MV-4-11 (cell line): ENCODE results near the gene TNRC6C.
A peak's percentile ranks its signal among the peaks of the same experiment; 100 is the strongest.
"Not testable (repeated sequence)": the region's sequence is repeated elsewhere in the genome, so short reads cannot be mapped to it uniquely, and the experiment has no call there.

Experiments used
- DNase-seq: peaks from one replicate; lab custom pipeline; 2025; lab: John Stamatoyannopoulos, UW

Gene TNRC6C

DNA sequence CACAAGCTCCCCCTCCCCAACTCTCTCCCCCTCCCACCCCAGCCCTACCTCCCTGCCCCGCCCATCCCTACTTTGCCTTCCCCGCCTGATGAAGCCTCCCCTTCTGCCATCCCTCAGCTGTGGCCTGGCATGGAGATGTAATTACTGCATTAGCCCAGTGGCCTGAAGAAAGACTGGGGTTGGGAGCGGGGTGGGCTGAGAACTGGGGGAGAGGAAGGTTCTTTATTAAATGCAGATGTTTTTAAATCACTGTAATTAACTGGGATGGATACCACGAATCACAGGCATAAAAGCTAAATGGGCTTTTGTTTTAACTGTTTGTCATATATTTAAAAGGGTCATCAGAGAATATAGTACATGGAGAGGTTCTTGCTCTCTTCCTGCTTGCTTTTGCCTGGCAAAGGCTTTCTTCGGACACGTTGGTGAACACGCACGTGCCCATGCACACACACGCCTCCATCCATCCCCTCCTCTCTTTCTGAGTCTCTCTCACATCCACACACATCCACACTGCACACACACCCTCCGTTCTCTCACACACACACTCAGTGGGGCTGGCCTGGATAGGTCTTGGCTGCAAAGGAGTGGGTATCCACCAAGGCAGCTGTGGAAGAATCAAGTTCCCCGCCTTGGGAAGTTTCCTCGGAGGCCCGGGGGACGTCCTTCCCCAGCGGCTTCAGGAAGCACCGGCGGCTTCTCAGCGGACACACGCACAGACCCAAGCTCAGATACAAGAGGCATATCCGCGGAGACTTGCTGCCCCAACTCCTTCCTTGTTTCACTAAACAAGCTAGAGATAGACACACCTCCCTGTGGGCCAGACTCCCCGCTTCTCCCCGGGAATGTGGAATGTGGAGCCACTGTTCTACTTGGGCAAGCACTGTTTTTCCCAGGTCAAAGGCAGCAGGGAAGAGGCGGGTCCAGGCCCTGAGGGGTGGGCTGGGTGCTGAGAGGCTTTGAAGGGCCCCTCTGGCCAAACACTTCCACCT, 27.4 kb upstream of the TNRC6C start:
- DNase-seq: no peak

DNA sequence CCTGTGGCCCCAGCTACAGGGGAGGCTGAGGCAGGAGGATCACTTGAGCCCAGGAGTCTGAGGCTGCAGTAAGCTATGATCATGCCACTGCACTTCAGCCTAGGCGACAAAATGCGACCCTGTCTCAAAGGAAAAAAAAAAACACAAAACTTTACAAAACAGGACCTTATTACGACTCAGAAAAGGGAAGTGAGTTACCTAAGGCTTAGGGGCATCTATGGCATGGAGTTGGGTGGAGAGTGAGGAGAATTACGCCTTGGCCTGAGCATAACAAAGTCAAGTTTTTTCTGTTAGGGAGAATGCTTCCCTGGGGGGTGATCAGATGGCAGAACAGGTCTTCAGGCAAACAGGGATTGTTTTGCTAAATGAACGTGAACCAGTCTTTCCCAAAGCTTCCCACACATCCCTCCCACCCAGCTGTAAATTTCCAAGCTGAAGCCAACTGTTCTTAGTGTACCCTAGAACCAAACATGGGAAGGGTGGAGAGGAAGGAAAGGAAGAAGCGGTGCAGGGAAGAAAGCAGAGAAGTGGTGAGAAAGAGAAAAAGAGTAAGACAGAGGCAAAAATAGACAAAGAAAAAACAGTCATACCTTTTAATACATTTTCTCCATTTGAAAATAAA, 24.6 kb upstream of the TNRC6C start:
- DNase-seq: peak; percentile 47

DNA sequence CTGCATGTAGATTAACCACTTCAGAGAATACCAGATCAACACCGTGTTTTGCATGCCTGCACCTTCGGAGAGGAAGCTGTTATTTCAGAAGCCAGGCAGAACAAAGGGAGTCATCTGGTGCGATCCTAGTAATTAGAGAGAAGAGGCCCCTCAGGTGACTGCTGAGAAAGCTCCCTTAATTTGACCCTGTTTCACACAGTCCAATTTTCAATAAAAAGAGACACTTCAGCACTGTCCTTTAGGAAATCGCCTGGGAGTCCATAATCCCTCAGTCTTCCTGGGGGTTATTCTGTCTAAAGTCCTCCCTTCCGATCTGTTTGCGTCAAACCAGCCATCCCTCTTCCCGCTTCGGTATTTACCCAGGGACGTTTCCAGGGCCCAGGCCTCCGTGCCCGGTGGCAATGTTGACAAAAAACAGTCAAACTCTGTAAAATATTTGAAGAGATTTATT, 23.4 kb upstream of the TNRC6C start:
- no peak for DNase-seq

DNA sequence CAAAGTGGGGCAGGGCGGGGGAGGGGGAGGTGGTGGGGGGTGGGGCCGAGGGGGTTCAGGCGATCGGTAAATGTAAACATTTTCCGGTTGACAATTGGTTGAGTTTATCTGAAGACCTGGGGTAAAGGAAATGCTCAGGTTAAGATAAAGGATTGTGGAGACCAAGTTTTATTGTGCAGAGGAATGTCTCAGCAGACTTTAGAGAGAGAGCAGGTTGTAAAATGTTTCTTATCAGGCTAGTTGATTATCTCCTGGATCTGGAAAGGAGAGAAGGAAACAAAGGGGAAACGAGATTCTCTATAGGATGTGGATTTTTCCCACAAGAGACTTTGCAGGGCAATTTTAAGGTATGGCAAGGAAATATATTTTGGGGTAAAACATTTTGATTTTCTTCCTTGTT, 22.8 kb upstream of the TNRC6C start:
- DNase-seq: not testable (repeated sequence)

DNA sequence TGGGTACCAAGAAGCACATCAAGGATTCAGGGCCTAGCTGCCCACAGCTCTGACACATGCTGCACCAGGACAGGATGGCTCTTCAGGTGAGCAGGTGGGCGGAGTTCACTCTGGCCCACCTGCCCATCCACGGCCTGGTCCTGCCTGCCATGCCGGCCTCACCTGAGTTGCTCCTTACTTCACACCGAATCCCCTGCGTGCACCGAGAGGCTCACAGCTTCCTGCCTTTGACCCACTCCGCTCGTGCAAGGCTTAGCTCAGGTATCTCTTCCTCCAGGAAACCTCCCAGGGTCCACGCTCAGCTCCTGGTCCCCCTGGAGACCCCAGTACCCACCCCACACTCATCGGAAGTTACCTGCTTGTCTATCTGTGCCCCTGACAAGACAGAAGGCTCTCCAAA, 21.6 kb upstream of the TNRC6C start:
- DNase-seq: no peak

DNA sequence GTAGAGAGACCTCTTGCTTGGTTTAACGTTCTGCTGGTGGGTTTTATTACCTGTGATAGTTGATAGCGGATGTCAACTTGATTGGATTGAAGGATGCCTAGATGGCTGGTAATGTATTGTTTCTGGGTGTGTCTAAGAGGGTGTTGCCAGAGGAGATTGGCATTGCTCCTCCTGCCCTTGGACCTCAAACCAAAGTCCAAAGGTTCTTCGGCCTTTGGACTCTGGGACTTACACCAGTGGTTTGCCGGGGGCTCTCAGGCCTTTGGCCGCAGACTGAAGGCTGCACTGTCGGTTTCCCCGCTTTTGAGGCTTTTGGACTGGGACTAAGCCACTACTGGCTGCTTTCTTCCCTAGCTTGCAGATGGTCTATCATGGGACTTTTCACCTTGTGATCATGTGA, 17.5 kb upstream of the TNRC6C start:
- no peak for DNase-seq

DNA sequence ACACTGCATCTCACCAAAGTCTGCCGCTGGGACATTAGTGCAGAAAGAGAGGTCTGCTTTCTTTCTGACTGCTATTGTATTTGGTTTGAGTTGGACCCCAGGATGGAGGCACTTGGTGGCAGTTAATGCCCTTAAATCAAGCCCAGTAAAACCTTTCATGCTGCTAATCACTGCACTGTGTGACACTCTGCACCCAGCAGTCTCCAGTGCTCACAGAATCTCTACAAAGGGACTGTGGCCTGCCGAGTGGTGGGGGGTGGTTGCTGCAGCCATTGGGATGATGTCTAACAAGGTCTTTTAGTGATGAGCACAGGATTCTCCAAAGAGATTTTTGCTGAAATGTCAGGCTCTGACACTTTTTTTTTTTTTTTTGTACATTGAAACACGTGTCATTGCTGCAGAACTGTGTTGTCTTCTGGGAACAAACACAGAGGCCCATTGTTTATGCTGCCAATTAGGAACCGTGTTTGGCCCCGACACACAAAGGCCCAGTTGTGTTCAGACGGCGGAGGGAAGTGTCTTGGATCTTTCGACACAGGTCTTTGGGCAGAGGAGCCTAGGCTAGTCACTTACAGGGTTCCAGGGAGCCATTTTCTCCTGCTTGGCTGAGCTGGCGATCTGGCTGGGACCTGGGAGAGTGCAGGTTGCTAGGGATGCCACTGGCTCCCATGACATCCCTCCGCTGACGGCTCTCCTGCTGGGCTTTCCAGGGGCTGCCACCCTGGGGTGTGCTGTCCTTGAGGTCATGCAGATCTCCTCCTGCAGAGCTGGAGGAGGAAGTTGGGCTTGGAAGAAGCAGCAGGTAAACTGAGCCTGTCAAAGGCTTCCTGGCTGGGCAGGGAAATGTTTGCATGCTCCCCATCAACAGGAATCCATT, 16.2 kb upstream of the TNRC6C start:
- DNase-seq: no peak

DNA sequence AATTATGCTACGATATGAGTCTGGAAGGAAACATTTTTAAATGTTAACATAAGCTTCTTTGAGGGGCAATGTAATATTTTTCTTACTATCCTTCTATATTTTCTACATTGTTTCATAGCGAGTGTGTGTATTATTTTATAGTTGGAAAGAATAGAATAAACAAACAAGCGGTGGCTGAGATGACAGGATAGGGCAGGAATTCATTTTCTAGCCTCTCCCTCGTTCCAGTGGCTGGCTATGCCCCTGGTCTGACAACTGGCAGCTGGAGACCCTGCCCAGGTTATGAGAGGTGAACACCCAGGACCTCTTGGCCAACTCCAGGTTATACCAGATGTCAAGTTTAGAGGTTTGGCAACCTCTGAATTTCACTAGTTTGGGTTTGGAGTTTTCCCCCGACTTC, 14.5 kb upstream of the TNRC6C start:
- DNase-seq: no peak

DNA sequence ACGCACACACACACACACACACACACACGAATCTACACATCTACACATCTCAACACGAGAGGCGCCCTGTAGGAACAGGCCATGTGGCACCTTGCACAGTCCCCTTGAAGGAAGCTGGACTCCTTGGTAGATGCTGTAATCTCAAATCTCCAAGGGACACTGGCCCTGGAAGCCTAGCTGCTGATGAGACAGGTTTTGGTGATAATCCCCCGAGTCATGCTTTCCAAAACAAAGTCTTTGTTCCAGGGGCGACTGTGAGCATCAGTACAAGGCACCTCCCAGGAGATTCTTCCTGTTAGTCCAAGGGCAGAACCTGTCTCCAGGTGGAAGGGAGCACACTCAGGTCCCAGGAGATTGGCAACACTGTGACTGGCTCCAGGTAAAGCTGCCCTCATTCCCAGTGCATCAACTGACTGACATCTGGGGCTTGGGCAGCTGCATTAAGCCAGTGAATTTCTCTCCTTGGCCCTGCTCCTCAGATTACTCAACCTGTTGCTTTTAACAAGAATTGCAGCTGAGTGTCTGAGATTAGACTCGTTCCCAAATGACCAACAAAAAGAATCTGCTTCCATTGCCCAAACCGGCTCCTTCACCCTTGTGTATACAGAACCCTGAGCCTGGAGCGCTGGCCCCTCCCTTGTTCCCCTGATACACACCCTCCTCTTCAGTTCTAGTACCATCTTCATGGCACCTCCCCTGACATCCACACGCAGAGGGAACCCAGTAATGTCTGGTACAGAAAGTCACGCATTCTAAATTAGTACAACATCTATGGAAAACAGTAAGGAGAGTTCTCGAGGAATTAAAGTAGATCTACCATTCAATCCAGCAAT, 13.9 kb upstream of the TNRC6C start:
- no peak for DNase-seq

DNA sequence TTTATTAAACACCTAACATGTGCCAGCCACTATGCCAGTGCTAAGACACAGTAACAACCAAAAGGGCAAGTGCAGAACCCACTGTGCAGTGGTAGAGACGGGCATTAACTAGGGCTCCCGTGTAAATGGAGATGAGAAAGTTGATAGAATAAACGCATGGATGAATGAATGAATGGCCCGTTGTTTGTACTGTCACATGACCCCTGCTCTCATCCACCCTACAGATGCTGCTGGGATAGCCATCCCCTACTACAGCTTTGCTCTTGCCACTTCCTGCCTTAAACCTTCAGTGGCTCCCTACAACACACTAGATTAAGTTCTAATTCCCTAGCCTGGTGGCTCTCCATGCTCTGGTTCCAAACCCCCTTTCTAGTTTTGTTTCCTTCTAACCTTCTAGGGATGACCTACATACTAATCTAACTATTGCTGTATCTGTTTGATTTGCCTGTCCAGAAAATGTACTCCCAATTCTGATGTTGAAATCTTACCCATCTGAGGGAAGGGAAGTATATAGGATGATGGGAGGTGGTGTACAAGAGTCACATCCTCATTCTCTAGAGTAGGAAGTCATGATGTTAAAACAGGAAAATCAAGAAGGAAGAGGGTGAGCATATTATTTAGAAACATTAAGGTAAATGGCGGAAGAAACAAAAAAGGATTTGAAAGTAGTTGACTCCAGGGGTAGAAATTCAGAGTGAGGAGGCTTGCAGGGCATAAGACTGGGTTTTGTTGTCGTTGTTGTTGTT, 11.4 kb upstream of the TNRC6C start:
- peak; percentile 82 for DNase-seq

DNA sequence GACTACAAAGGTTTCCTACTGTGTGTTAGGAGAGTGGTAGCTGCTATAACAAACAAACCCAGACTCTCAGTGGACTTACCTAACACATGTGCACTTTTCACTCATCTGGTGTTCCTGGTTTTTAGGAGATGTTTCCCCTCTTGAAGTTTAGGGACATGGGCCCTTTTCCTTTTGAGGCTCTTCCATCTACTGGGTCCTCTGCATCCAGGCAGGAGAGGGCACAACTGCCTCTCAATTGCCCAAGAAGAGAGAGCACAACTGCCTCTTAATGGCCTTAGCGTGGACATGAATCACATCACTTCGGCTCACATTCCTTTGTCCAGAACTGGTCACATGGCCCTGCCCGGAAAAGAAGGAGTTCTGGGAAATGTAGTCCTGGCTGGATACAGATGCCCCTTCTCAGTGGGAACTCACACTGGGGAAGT, 9.8 kb upstream of the TNRC6C start:
- DNase-seq: no peak

DNA sequence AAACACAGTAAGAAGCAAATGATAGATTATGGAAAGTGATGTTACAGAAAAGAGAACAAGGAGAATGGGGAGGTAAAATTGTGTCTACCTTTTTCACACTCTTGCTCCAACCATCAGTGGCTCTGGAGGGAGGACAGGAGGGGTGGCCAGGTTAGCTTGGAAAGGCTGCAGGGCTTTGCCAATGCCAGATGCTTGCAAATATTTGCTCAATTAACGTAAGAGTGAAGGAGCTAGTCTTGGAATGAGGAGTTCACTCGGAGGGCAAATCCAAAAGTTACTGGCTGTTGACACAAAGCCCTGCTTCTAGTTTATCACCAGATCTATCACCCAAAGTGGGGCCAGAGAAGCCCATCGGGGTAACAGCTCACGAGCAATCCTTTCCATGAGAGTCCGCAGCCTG, 7.4 kb upstream of the TNRC6C start:
- no peak for DNase-seq

DNA sequence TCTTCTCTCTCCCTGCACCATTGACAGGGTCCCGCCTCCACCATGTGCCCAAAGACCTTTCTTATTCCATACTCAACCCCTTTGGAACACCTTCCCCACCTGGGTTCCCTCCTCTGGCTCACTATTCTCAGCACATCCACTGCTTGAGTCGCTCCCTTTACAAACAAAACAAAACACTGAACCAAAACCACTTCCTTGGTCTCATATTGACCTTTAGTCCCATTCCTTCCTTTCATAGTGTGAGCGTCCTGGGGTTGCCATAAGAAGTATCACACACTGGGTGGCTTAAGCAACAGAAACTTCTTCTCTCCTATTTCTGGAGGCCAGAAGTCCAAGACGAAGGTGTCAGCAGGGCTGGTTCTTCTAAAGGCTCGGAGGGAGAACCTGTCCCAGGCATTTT, 6.1 kb upstream of the TNRC6C start:
- DNase-seq: no peak

DNA sequence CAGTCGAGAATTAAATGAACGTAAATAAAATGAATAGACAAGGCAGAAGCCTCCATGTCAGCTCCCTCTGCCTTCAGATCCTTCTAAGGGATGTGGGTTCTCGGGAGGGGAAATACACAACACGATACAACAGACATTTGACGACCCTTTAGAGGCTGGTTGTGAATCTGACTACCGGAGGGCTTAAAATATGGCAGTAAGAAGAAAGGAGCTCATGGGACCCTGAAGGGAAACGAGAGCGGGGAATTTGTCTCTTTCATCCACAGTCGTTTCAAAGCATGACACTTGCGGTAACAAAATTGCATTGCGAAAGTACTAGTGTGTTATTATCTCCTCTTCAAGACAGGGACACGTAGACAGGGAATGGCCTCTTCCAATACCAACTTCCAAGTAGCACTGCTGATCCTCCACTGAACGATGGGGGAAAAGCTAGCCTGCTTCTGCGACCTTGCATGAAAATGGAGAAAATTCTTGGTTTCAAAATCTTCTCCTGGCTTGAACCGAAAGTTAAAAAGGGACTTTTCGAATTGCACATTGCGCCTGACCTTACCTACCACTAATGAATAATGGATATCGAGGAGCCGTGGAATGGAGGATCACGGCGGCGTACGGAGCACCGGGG, 1.2 kb upstream of the TNRC6C start:
- peak; percentile 67 for DNase-seq

DNA sequence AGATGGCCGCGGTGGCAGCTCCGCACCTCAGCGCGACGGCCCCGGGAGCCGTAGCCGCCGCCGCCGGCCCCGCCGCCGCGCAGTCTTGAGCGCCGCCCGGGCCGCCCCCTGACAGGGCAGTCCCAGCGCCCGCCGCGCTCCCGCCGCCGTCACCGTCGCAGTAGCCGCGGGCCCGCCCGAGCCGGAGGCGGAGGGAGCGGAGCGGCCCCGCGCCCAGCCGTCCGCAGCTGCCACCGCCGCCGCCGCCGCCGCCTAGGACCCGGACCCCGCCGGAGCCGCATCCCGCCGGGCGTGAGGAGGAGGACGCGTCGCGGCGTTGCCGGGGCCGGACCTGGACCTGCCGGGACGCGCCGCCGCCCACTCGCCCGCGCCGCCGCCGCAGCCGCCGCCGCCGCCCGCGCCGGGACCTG, 218 bp downstream of the TNRC6C start:
- DNase-seq: no peak

DNA sequence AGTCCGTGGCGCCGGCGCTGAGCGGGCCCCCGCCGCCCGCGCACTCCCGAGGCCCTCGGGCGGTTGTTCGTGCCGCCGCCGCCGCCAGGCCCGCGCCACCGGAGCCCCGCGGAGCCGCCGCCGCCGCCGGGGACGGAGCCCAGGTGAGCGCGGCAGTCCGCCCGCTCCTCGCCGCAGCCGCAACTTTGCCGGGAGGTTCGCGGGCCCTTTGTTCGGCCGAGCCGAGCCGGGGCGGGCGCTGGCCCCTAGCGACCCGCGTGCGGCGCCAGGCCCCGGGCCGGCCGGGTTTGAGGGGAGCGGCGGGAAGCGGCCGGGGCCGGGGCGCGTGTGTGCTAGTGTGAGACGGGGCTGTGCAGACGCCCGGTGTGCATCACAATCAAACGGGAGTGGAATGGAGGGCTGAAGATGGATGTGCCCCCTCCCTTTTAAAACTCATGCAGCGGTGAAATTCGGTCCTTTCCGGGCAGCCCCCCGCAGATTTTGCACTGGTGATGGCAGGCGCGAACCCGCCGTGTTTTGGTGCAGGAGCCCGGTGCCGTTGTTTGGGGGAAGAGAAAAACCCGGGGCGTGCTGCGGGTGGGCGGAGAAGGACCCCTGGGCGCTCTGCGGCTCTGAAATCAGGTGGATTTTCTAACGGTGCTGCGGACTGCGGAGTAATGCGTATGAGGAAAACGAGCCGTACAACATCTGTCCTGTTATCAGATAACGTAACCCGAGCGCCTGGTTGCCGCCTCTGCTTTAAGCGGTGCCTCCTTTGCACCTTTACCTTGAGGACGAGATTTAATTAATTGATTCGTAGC, 823 bp downstream of the TNRC6C start:
- DNase-seq: no peak

DNA sequence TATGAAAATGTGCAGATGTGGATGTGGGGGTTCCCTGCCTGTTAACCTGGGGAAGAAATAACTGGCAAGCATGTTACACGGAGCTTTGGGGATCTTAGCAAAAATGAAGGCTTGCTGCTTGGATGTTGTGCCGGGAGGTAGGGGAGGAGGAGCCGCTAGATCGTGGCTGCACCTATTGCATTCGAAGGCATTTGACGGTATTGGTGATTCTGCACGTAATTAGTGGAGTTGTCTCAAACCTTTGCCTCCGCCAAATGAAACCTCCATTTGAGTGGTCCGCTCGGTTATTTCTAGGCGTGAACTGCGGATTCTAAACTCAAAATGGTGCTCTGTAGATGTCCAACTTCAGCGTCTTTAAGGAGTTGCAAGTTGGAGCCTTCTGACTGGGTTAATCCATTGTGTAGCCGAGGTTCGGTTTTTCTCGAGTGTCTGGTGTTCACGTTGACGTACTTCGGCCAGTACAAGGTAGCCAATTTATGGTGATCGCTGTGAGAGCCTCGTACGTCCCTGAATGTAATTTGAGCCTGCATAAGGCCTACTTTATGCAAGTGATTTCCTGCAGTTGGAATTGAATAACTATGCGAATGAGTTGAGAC, 1.5 kb downstream of the TNRC6C start:
- no peak for DNase-seq

DNA sequence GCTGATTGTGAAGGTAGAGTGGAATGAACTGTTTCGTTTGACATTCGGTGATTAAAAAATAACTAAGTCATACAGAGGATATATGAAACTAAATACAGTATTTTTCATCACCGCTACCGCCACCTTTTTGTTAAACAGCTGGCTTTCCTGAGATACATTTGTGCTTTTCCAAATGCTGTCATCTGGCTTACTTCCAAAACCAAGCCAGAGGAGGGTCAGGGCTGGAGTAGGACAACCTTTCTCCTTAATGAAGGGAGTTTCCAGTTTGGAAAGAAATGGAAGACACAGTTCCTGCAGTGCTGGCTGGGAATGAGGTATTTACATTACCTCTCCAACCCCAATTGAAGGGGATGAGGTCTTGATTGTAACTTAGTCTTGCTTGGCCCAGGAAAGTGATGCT, 3.2 kb downstream of the TNRC6C start:
- DNase-seq: no peak

DNA sequence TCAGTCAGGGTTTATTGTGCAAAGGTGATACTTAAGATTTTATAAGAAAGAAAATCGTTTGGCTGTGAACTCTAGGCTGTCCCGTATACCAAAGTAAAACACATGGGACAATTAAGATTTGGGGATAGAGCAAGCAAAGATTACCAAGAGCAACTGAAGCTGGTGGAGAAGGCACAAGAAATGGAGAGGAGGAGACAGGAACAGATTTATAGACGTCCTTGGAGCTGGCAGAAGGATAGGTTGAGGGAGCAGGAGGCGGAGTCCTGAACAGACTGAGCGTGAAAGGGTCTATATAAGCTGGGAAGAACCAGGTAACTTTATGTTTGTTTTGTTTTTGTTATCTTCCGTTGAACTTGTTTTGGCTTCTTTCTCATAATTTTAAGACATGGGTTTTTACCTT, 3.8 kb downstream of the TNRC6C start:
- DNase-seq: no peak
